Liver (tissue), 9 donors: Measurements from ENCODE around the gene SLC26A1. TPM values are rescaled to one million over a fixed set of nuclear protein-coding genes. Genes with fewer than 3 reads are reported as not detected.

Experiments used
- DNase-seq: peaks from one replicate; pipeline ENCODE4 v3.0.0-alpha.2; 2017; ENCODE audit warnings: low spot score
- H3K27ac ChIP-seq, 2 donors: one replicate each; pipeline ENCODE4 v1.7.0; 2013; ENCODE audit warnings: inconsistent platforms in 2 of 2, low read length in 2 of 2, control low read depth in 1 of 2, low read depth in 1 of 2, mild to moderate bottlenecking in 1 of 2
- H3K27me3 ChIP-seq, 4 donors: one replicate each; pipeline versions ENCODE4 v1.6.1 to v1.7.0; 2013; ENCODE audit warnings: low read length in 3 of 4, inconsistent platforms in 1 of 4, mild to moderate bottlenecking in 1 of 4, moderate library complexity in 1 of 4; ENCODE audit not compliant: control insufficient read depth in 4 of 4, insufficient read depth in 4 of 4
- H3K36me3 ChIP-seq, 4 donors: one replicate each; pipeline versions ENCODE4 v1.6.1 to v1.7.0; 2013; ENCODE audit warnings: low read length in 3 of 4, mild to moderate bottlenecking in 3 of 4, low read depth in 1 of 4, moderate library complexity in 1 of 4; ENCODE audit not compliant: control insufficient read depth in 4 of 4, insufficient read depth in 3 of 4
- H3K4me1 ChIP-seq, 4 donors: one replicate each; pipeline versions ENCODE4 v1.6.1 to v1.7.0; 2013; ENCODE audit warnings: low read length in 3 of 4, mild to moderate bottlenecking in 3 of 4, moderate library complexity in 1 of 4; ENCODE audit not compliant: control insufficient read depth in 4 of 4, insufficient read depth in 4 of 4
- H3K4me3 ChIP-seq, 3 donors: one replicate each; pipeline versions ENCODE4 v1.6.1 to v1.7.0; 2013; ENCODE audit warnings: low read length in 3 of 3, control low read depth in 1 of 3, low read depth in 1 of 3, mild to moderate bottlenecking in 1 of 3
- H3K9ac ChIP-seq, 2 donors: one replicate each; pipeline ENCODE4 v1.7.0; 2013; ENCODE audit warnings: low read length in 2 of 2, mild to moderate bottlenecking in 2 of 2, moderate library complexity in 2 of 2, control low read depth in 1 of 2, low read depth in 1 of 2
- H3K9me3 ChIP-seq, 4 donors: one replicate each; pipeline versions ENCODE4 v1.6.1 to v1.7.0; 2013; ENCODE audit warnings: low read length in 3 of 4; ENCODE audit not compliant: control insufficient read depth in 4 of 4
- ATF3 ChIP-seq: IDR thresholded peaks from 2 replicates; pipeline ENCODE4 v1.6.1; 2016; ENCODE audit warnings: antibody characterized with exemption
- CTCF ChIP-seq: fragments of 150-350 bp; IDR thresholded peaks from 2 replicates; pipeline ENCODE4 v1.5.1; 2017; ENCODE audit warnings: improper control_type of control experiment, low read depth, low read length; ENCODE audit not compliant: missing input control
- FOXA1 ChIP-seq: IDR thresholded peaks from 2 replicates; pipeline ENCODE4 v1.6.1; 2016; ENCODE audit warnings: antibody characterized with exemption
- FOXA2 ChIP-seq: IDR thresholded peaks from 2 replicates; pipeline ENCODE4 v1.6.1; 2016; ENCODE audit warnings: antibody characterized with exemption
- HNF4A ChIP-seq, 2 donors: conservative IDR thresholded peaks; 2 replicates each; pipeline ENCODE4 v1.6.1; 2016; ENCODE audit warnings: antibody characterized with exemption in 2 of 2, mild to moderate bottlenecking in 2 of 2
- HNF4G ChIP-seq: IDR thresholded peaks from 2 replicates; pipeline ENCODE4 v1.6.1; 2016; ENCODE audit warnings: antibody characterized with exemption
- JUND ChIP-seq, 2 donors: IDR thresholded peaks; 2 replicates each; pipeline ENCODE4 v1.6.1; 2016; ENCODE audit warnings: antibody characterized with exemption in 2 of 2
- MAX ChIP-seq: IDR thresholded peaks from 2 replicates; pipeline ENCODE4 v1.6.1; 2016; ENCODE audit warnings: antibody characterized with exemption
- NR2F2 ChIP-seq: IDR thresholded peaks from 2 replicates; pipeline ENCODE4 v1.6.1; 2016; ENCODE audit warnings: antibody characterized with exemption
- RAD21 ChIP-seq, 2 donors: IDR thresholded peaks; 2 replicates each; pipeline ENCODE4 v1.6.1; 2016; ENCODE audit warnings: antibody characterized with exemption in 2 of 2, mild to moderate bottlenecking in 2 of 2
- REST ChIP-seq: IDR thresholded peaks from 2 replicates; pipeline ENCODE4 v1.6.1; 2016; ENCODE audit warnings: antibody characterized with exemption, mild to moderate bottlenecking
- RXRA ChIP-seq, 2 donors: IDR thresholded peaks; 2 replicates each; pipeline ENCODE4 v1.6.1; 2017 to 2018; ENCODE audit warnings: antibody characterized with exemption in 2 of 2, mild to moderate bottlenecking in 1 of 2
- SP1 ChIP-seq: IDR thresholded peaks from 2 replicates; pipeline ENCODE4 v1.6.1; 2018; ENCODE audit warnings: antibody characterized with exemption, mild to moderate bottlenecking
- TAF1 ChIP-seq: conservative IDR thresholded peaks from 2 replicates; pipeline ENCODE4 v1.6.1; 2016; ENCODE audit warnings: antibody characterized with exemption, mild to moderate bottlenecking
- ZBTB33 ChIP-seq: IDR thresholded peaks from 2 replicates; pipeline ENCODE4 v1.6.1; 2016; ENCODE audit warnings: antibody characterized with exemption
- WGBS: extraction: QIAGEN DNeasy Blood & Tissue Kit; methylation state at CpG from one replicate; pipeline ENCODE4 v1.1.7; 2013; 5-methylcytosine and 5-hydroxymethylcytosine counted together
- polyA plus RNA-seq, 2 donors: library from polyadenylated mRNA; stranded (reverse) in 1 of 2; unstranded in 1 of 2; fragments of 200-250 nt in 1 of 2; fragments of >200 nt in 1 of 2; fragmentation: Nextera tagmentation in 1 of 2; extraction: Ambion mirVana in 1 of 2; gene quantifications; one replicate each; pipeline versions ENCODE4 v1.2.1 to v1.2.3, GENCODE V29; 2013 to 2015
- total RNA-seq, 2 donors: library from RNA; depleted of rRNA; stranded (reverse); fragments of >200 nt; gene quantifications; one replicate each; pipeline ENCODE4 v1.2.3, GENCODE V29; 2014
- donor health status: healthy.
- donor health status: healthy.
- donor health status: healthy.
- donor health status: healthy.
- donor health status: healthy.

SLC26A1 gene
- total and polyA plus RNA-seq, 4 donors: 5.1 to 41.0 (median 26.3) TPM

GRCh38 chr4:1035510-1035909 lies 42.3 kb upstream of the SLC26A1 start:
- no peak overlapping the region for H3K9ac ChIP-seq
- no peak overlapping the region for H3K4me3 ChIP-seq
- DNase-seq: no peak
- no peaks in the 10 kb centered on the region for H3K9me3 ChIP-seq
- TF ChIP-seq NR2F2 (no peak), FOXA1 (no peak), SP1 (no peak), RAD21 (IDR thresholded peaks at IDR 0.05) (no peak), FOXA2 (no peak), TAF1 (no peak), ZBTB33 (no peak), CTCF (no peak), REST (no peak), ATF3 (no peak), RXRA (IDR thresholded peaks at IDR 0.05) (no peak), HNF4G (no peak)
- 82% methylated on average over 26 of the region's 26 CpGs for WGBS
- no peaks in the 10 kb centered on the region for H3K4me1 ChIP-seq
- H3K27ac ChIP-seq: no peak overlapping the region
- H3K27me3 ChIP-seq: peaks cover 0 to 3% (median 0%) of the 10 kb centered on the region in 4 donors
- H3K36me3 ChIP-seq: no peaks in the 10 kb centered on the region

- no peaks in the 10 kb centered on the region for H3K4me1 ChIP-seq
- DNase-seq: no peak
- H3K27me3 ChIP-seq: peaks cover 0 to 3% (median 0%) of the 10 kb centered on the region in 4 donors
- H3K36me3 ChIP-seq: no peaks in the 10 kb centered on the region
- H3K9me3 ChIP-seq: no peaks in the 10 kb centered on the region
- WGBS: 69% methylated on average over 35 of the region's 35 CpGs
- H3K4me3 ChIP-seq: no peak overlapping the region
- no peak overlapping the region for H3K27ac ChIP-seq
- no peak overlapping the region for H3K9ac ChIP-seq
- no peak for TF ChIP-seq FOXA1
- TF ChIP-seq MAX: no peak
- no peak for TF ChIP-seq JUND (IDR thresholded peaks at IDR 0.05)
- no peak for TF ChIP-seq FOXA2
- TF ChIP-seq RXRA (IDR thresholded peaks at IDR 0.05): no peak
- no peak for TF ChIP-seq HNF4A (conservative IDR thresholded peaks at IDR 0.05)
- no peak for TF ChIP-seq HNF4G
- TF ChIP-seq RAD21 (IDR thresholded peaks at IDR 0.05): no peak
- TF ChIP-seq CTCF: no peak
- no peak for TF ChIP-seq ZBTB33
Measured at GRCh38 chr4:1033840-1034551, 40.8 kb upstream of the SLC26A1 start.
